Measurements from ENCODE around the gene FNDC3B.
"Not testable (repeated sequence)": the region's sequence is repeated elsewhere in the genome, so short reads cannot be mapped to it uniquely, and the experiment has no call there.

Gene FNDC3B

DNA sequence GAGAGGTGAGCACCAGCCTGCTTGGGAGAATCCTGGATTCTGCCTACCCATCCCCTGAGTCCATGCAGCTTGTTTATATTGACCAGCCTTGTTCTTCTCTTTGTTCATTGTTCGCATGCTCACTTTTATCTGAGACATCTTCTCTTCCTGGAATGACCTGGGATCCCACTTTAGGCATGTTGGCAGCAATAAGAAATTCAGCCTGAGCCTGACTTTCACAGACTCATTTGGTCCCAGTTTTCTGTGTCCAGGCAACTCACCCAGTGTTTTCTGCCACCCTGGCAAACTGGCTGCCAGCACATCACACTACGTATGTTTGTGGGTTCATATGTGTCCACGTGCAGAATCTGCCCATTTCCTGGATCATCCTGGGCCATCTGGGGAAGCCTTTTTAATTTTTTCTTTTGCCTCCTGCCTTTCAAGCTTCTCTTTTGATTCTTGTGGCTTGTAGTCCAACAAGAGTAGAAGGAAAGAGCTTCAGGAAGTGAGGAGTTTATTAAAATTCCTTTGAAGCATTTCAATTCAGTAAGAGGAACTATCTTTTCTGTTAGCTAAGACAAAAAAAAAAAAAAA is 199.9 kb downstream of the FNDC3B start:
- Mint-ChIP-seq H3K4me1 (peaks cover 30% of the 10 kb centered on the region), H3K27me3 (no peaks in the 10 kb centered on the region), H3K4me3 (no peak overlapping the region)

DNA sequence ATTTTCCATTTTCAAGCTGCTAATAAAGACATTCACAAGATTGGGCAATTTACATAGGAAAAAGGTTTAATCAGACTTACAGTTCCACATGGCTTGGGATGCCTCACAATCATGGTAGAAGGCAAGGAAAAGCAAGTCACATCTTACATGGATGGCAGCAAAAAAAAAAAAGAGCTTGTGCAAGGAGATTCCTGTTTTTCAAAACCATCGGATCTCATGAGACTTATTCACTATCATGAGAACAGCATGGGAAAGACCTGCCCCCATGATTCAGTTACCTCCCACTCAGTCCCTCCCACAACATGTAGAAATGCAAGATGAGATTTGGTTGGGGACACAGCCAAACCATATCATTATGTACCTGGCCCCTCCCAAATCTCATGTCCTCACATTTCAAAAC is 202.0 kb downstream of the FNDC3B start:
- no peak overlapping the region for H3K4me3 Mint-ChIP-seq
- peaks cover 12% of the 10 kb centered on the region for H3K9me3 Mint-ChIP-seq
- H3K4me1 Mint-ChIP-seq = peaks cover 30% of the 10 kb centered on the region
- H3K36me3 Mint-ChIP-seq = peaks cover 31% of the 10 kb centered on the region
- H3K27me3 Mint-ChIP-seq = no peaks in the 10 kb centered on the region
- H3K27ac Mint-ChIP-seq = no peak overlapping the region

More for the DNA sequence above, 199.9 kb downstream of the FNDC3B start:
- peaks cover 12% of the 10 kb centered on the region for H3K9me3 Mint-ChIP-seq
- H3K27ac Mint-ChIP-seq = no peak overlapping the region
- peaks cover 29% of the 10 kb centered on the region for H3K36me3 Mint-ChIP-seq

DNA sequence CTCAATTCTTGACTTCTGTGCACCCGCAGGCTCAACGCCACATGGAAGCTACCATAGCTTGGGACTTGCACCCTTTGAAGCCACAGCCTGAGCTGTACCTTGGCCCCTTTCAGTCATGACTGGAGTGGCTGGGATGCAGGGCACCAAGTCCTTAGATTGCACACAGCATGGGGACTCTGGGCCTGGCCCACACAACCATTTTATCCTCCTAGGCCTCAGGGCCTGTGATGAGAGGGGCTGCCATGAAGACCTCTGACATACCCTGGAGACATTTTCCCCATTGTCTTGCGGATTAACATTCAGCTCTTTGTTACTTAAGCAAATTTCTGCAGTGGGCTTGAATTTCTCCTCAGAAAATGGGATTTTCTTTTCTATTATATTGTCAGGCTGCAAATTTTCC is 203.1 kb downstream of the FNDC3B start:
- H3K27ac Mint-ChIP-seq, H3K4me3 Mint-ChIP-seq, H3K27me3 Mint-ChIP-seq: not testable (repeated sequence)
- Mint-ChIP-seq H3K36me3 (peaks cover 35% of the 10 kb centered on the region), H3K4me1 (peaks cover 30% of the 10 kb centered on the region), H3K9me3 (peaks cover 12% of the 10 kb centered on the region)

DNA sequence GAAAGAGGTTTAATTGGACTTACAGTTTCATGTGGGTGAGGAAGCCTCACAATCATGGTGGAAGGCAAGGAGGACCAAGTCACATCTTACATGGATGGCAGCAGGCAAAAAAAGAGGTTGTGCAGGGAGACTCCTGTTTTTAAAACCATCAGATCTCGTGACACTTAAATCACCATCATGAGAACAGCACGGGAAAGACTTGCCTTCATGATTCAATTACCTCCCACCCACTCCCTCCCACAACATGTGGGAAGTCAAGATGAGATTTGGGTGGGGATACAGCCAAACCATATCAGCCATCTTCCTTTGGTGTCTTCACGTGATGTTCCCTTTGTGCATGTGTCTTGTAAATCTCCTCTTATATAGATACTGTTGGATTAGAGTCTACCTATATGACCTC is 204.0 kb downstream of the FNDC3B start:
- H3K4me3 Mint-ChIP-seq, H3K27ac Mint-ChIP-seq, H3K27me3 Mint-ChIP-seq: not testable (repeated sequence)
- Mint-ChIP-seq H3K4me1 (peaks cover 27% of the 10 kb centered on the region), H3K9me3 (peaks cover 12% of the 10 kb centered on the region), H3K36me3 (peaks cover 37% of the 10 kb centered on the region)

DNA sequence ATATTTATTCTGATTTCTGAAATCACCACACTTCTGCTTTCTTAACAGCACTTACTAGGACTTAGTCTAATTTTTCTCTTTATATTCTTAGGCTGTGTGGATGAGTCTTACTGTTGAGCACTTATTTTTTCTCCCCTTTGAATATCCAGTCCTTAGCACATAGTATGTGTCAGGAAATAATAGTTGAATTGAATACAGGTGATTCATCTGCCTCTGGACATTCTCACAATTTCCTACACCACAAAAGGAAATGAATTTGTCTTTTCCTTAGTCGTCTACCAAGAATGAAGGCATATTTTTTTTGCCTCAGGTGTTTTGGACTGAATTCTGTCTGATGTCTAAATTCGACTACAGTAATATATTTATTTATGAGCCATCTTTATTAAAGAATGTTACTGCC is 204.6 kb downstream of the FNDC3B start:
- H3K27me3 Mint-ChIP-seq = no peaks in the 10 kb centered on the region
- H3K36me3 Mint-ChIP-seq = peaks cover 34% of the 10 kb centered on the region
- peaks cover 22% of the 10 kb centered on the region for H3K4me1 Mint-ChIP-seq
- no peak overlapping the region for H3K4me3 Mint-ChIP-seq
- H3K9me3 Mint-ChIP-seq = peaks cover 12% of the 10 kb centered on the region
- no peak overlapping the region for H3K27ac Mint-ChIP-seq

DNA sequence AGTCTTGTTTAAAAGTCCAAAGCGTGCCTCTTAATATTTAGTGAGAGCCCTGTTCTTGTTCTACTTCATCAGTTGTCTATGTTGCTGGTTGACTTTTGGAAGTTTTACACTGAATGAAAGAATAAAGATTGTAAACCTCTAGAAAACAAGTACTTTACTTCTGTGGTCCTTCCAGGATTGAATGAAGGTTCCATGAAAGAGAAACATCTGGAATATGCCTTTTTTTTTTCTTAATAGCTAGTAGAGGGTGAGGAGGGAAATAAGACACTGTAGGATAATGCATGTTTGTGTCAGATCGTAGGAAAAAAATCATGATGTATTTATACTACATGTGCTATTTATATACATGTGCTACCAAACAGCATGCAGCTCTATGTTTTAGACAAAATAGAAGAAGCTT is 205.9 kb downstream of the FNDC3B start:
- Mint-ChIP-seq H3K4me1 (peaks cover 18% of the 10 kb centered on the region), H3K27me3 (no peaks in the 10 kb centered on the region), H3K9me3 (peaks cover 12% of the 10 kb centered on the region), H3K36me3 (peaks cover 31% of the 10 kb centered on the region), H3K27ac (no peak overlapping the region), H3K4me3 (no peak overlapping the region)

DNA sequence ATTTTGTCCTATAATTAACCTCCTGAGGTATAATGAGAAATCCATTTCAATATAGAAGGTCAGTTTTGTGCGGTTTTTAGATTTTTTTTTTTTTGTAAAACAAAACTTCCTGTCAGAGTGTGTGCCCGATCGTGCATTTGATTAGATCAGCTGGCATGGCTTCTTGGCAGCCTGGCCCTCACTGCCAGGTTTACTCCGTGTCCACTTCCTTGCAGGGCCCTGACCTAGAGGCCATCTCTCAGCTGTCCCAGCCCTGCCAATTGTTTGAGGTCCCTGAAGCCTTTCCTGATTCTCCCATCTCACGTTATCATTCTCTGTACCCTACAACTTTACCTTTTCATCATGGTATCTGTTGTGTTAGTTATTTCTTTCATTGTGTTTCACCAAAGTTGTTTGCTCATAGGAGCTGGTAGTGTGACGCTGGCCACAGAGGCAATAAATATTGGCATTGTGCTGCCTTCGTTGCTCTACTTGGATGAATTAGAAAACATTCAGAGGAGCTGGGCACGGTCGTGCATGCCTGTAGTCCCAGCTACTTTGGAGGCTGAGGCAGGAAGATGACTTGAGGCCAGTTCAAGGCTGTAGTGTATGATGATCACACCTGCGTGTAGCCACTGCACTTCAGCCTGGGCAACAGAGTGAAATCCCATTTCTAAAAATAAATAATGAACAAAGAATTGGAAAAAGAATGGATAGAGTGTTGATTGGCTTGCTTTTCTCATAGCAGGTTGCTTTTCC is 206.9 kb downstream of the FNDC3B start:
- Mint-ChIP-seq H3K4me3 (no peak overlapping the region), H3K4me1 (peaks cover 18% of the 10 kb centered on the region), H3K27ac (no peak overlapping the region), H3K27me3 (no peaks in the 10 kb centered on the region), H3K36me3 (peaks cover 24% of the 10 kb centered on the region), H3K9me3 (peaks cover 5% of the 10 kb centered on the region)

DNA sequence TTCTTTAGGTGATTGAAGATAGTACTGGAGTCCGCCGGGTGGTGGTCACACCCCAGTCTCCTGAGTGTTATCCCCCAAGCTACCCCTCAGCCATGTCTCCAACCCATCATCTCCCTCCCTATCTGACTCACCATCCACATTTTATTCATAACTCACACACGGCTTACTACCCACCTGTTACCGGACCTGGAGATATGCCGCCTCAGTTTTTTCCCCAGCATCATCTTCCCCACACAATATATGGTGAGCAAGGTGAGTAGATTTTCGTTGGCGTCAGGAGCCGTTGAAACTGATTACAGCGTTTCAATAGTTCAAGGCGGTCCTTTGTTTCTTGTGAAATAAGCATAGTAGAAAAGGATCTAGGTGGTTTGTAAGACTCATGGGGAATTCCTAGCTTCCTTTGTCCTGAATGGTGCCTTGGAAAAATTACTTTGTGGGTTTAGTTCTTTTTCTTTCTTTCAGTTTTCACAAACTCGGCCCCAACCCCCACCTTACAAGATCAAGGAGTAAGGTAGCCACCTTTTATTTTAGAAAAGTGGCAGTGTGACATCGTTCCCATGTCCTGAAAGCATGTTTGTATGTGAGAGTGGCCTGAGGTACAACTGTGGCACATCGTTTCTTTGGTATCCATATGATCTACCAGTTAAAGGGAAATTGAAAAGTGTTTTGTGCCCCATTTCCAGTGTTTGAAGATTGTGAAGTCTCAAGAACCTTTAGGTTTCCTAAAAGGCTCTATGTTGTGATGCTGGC is 208.3 kb downstream of the FNDC3B start:
- H3K4me1 Mint-ChIP-seq = peaks cover 18% of the 10 kb centered on the region
- no peak overlapping the region for H3K4me3 Mint-ChIP-seq
- H3K27ac Mint-ChIP-seq = peak overlapping the region; percentile 55
- peaks cover 24% of the 10 kb centered on the region for H3K36me3 Mint-ChIP-seq
- H3K27me3 Mint-ChIP-seq = no peaks in the 10 kb centered on the region
- no peaks in the 10 kb centered on the region for H3K9me3 Mint-ChIP-seq

DNA sequence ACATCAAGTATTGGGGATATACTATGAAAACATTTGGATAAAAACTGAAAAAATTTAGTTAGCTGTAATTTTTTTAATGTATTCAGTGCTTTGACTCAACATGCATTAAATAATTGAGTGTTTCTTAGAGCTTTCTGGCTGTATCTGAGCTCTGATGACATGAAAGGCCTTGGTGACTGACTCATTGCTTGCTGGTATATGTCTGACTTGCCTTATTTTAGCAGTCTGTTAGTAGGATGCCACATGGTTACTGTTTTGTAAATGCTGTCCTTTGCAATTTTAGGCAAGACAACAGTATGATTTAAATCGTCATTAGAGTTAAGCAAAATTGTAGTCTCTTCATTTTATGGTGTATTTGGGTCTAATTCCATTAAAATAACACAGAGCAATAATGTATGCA is 209.7 kb downstream of the FNDC3B start:
- Mint-ChIP-seq H3K4me3 (no peak overlapping the region), H3K9me3 (no peaks in the 10 kb centered on the region), H3K4me1 (peaks cover 7% of the 10 kb centered on the region), H3K27me3 (no peaks in the 10 kb centered on the region), H3K27ac (no peak overlapping the region), H3K36me3 (peaks cover 17% of the 10 kb centered on the region)

DNA sequence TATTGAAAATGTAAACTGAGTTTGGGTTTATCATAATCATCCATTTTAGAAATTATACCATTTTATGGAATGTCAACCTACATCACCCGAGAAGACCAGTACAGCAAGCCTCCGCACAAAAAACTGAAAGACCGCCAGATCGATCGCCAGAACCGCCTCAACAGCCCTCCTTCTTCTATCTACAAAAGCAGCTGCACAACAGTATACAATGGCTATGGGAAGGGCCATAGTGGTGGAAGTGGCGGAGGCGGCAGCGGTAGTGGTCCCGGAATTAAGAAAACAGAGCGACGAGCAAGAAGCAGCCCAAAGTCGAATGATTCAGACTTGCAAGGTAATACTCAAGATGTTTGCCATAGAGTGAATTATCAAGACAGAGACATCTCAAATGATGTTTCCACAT is 211.8 kb downstream of the FNDC3B start:
- no peaks in the 10 kb centered on the region for H3K9me3 Mint-ChIP-seq
- no peak overlapping the region for H3K4me3 Mint-ChIP-seq
- H3K27me3 Mint-ChIP-seq = no peaks in the 10 kb centered on the region
- peaks cover 3% of the 10 kb centered on the region for H3K4me1 Mint-ChIP-seq
- H3K27ac Mint-ChIP-seq = no peak overlapping the region
- H3K36me3 Mint-ChIP-seq = peaks cover 27% of the 10 kb centered on the region

DNA sequence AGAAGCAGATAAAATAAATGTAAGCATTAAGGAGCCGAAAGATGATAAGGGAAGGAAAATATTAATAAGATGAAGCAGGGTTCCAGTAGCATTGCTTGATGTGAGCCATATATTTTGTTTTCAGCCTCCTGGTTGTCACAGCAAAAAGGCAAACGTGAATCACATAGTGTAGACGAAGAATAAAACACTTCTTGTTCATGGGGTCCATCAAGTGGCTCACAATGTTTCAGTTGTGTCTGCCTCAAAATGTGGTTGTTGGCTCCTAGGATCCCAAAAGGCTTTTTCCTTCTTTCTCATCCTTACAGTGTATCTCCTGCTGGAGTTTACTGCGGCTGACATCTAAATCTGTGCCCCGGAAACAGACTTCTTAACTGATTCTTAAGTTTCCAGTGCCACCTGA is 213.8 kb downstream of the FNDC3B start:
- no peak overlapping the region for H3K27ac Mint-ChIP-seq
- no peak overlapping the region for H3K4me3 Mint-ChIP-seq

DNA sequence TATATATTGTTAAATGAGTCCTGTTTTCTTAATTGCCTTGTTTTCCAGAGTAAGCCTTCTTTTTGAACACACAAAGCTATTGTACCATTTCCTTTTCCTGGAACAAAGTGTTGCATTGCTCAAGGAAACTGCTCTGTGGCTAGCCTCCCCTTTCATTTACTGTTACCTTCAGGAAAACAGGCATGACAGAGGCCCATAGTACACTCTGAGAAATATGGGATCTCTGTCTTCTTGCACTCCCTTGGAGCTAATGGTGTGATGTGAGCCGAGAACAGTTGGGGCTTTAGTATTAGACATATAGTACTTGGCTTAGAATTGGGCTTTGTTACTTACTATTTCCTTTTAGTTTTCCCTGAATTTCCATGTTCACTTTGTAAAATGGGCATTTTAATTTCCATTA is 215.2 kb downstream of the FNDC3B start:
- H3K27me3 Mint-ChIP-seq = no peaks in the 10 kb centered on the region
- H3K4me3 Mint-ChIP-seq = no peak overlapping the region
- no peaks in the 10 kb centered on the region for H3K9me3 Mint-ChIP-seq
- H3K4me1 Mint-ChIP-seq = peaks cover 3% of the 10 kb centered on the region
- H3K36me3 Mint-ChIP-seq = peaks cover 29% of the 10 kb centered on the region
- H3K27ac Mint-ChIP-seq = no peak overlapping the region

More for the DNA sequence above, 213.8 kb downstream of the FNDC3B start:
- H3K36me3 Mint-ChIP-seq = peaks cover 26% of the 10 kb centered on the region
- peaks cover 3% of the 10 kb centered on the region for H3K4me1 Mint-ChIP-seq
- H3K27me3 Mint-ChIP-seq = no peaks in the 10 kb centered on the region
- no peaks in the 10 kb centered on the region for H3K9me3 Mint-ChIP-seq

DNA sequence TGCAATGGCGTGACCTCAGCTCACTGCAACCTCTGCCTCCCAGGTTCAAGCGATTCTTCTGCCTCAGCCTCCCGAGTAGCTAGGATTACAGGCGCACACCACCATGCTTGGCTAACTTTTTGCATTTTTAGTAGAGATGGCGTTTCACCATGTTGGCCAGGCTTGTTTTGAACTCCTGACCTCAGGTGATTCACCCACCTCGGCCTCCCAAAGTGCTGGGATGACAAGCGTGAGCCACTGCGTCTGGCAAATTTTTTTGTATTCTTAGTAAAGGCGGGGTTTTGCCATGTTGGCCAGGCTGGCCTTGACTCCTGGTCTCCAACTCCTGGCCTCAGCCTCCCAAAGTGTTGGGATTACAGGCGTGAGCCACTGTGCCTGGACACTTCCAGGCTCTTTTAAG is 215.9 kb downstream of the FNDC3B start:
- peaks cover 28% of the 10 kb centered on the region for H3K36me3 Mint-ChIP-seq
- not testable (repeated sequence) for H3K4me3 Mint-ChIP-seq, H3K27ac Mint-ChIP-seq

DNA sequence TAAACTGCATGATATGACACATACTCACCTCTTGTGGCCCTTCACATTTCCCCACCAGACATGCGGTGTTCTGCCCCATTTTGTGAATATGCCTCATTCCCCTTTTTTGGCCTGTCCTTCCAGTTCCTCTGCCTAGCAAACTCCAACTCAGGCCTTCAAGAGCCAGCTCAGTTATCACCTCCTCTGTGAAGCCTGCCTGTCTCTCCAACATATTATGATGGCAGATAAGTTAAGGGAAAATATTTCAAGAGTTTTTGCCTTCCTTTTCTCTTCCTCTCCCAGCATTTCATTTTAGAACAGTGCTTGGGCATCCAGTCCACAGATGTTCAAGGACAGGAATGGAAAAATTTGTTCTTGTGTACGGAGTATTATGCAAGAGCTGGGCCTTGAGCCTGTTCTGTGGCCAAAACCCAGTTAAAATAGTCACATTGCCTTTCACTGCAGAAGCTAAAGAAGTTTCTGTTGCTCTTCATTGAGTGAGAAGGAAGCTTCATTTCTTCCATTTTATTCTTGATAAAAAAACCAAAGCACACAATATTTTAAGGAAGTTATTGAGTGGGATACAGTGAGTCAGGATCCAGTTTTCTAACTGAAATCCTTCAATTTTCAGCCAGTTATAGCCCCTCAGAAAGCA is 216.8 kb downstream of the FNDC3B start:
- Mint-ChIP-seq H3K9me3 (no peaks in the 10 kb centered on the region), H3K4me1 (peaks cover 3% of the 10 kb centered on the region), H3K27ac (no peak overlapping the region), H3K4me3 (no peak overlapping the region), H3K36me3 (peaks cover 29% of the 10 kb centered on the region), H3K27me3 (no peaks in the 10 kb centered on the region)

More for the DNA sequence above, 215.9 kb downstream of the FNDC3B start:
- not testable (repeated sequence) for H3K4me1 Mint-ChIP-seq, H3K27me3 Mint-ChIP-seq, H3K9me3 Mint-ChIP-seq

DNA sequence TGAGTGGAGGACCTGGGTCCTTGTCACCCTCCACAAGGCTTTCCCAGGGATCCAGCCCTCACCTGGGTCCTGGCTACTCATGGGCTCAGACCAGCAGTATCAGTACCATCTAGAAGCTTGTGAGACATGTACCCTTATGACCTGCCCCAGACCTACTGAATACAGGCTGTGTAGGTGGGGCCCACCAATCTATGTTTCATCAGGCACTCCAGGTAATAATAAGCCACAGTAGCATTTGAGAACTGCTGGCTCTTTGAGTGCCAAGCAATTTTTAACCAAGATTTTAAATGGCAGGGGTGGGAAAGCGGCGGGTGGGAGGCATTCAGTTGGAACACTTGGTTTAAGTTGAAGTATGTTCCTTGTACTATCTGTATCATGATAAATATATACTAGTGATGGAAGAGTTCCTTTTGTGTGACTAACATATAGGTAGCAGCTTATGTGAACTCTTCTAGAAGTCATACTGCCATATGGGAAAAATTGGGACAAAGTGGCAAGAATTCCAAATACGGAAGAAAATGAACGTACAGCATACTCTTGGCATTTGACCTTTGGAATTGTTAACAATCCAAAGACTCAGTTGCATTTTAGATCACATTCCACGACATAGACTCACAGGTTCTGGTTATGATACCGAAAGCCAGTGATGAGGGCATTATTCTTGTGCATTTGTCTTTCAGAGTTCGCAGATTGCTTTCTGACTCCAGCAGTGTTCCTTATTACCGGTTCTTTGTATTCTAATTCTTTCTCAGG is 218.4 kb downstream of the FNDC3B start:
- Mint-ChIP-seq H3K27me3 (no peaks in the 10 kb centered on the region), H3K9me3 (no peaks in the 10 kb centered on the region), H3K27ac (no peak overlapping the region), H3K4me3 (no peak overlapping the region), H3K36me3 (peaks cover 32% of the 10 kb centered on the region), H3K4me1 (peaks cover 3% of the 10 kb centered on the region)
